Measurements from ENCODE around the gene OR10R2.
A peak's percentile ranks its signal among the peaks of the same experiment; 100 is the strongest.
"Not testable (repeated sequence)": the region's sequence is repeated elsewhere in the genome, so short reads cannot be mapped to it uniquely, and the experiment has no call there.

OR10R2 gene, protein sequence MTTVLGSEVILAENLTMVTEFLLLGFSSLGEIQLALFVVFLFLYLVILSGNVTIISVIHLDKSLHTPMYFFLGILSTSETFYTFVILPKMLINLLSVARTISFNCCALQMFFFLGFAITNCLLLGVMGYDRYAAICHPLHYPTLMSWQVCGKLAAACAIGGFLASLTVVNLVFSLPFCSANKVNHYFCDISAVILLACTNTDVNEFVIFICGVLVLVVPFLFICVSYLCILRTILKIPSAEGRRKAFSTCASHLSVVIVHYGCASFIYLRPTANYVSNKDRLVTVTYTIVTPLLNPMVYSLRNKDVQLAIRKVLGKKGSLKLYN

DNA sequence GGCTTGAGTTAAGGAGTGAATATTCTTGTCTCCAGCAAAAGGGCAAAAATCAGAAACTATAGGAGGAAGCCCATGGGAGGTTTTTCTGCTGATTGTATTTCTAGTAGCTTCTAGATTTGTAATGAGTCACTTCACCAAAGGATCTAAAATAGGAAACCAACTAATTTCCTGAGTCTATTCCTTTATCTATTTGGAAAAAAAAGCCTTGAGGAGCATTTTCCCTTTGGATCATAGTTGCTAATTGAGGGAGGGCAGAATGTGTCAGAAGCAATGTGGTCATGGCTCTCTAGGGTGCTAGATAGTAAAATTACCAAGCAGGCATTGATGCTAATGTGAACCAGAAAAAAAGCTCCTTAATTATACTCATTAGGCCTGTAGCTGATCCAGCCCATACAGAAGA, at the start of gene OR10R2:
TSS of gene OR10R2 (plus strand) at position 301 of the 400 bp plus-strand sequence. CDS start 106 bp downstream, outside the sequence.
- no peak for DNase-seq

DNA sequence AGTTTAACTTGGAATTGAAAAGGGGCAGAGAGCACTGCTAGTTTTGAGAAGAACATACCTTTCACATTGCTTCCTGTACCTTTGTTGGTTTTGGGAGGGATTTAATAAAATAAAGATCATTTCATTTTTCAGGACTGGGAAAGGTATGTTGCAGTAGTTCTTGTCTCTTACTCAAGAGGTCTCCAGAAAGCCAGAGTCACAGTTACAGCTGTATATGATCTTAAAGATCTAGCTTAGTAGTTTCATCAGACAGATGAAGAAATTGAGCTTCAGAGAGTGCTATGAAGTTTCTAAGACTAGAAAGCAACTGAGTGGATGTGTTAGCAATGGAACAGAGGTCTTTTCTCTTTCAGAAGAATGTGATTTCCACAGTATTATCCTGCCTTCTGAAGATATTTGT, 47.0 kb upstream of the OR10R2 start:
- no peak for DNase-seq

DNA sequence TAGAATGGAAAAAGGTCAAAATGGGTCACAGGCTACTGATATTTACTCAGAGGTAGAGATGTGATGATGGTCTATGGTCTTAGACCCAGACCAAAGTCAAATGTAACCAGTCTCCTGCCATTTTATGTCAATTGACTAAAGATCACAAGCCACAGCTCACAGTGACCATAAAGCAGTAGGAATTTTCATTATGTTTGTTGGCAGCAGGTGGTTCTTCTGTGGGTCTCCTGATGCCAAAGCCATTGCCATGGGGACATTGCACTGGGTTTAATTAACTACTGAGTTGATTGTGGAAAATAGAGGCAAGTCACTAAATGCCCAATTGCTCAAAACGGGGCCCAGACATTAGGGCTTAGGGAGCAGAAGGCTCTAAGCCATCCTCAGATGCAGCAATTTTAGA, 45.9 kb upstream of the OR10R2 start, which contains the start of gene OR10K2:
TSS of gene OR10K2 (minus strand) at position 101 of the 400 bp plus-strand sequence. CDS start 5,371 bp downstream, outside the sequence.
- DNase-seq: no peak

DNA sequence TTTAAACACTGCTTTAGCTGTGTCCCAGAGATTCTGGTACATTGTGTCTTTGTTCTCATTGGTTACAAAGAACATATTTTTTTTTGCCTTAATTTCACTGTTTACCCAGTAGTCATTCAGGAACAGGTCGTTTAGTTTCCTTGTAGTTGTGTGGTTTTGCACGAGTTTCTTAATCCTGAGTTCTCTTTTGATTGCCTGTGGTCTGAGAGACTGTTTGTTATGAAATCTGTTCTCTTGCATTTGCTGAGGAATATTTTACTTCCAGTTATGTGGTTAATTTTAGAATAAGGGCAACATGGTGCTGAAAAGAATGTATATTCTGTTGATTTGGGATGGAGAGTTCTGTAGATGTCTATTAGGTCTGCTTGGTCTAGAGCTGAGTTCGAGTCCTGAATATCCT, 41.9 kb upstream of the OR10R2 start:
- DNase-seq: not testable (repeated sequence)

DNA sequence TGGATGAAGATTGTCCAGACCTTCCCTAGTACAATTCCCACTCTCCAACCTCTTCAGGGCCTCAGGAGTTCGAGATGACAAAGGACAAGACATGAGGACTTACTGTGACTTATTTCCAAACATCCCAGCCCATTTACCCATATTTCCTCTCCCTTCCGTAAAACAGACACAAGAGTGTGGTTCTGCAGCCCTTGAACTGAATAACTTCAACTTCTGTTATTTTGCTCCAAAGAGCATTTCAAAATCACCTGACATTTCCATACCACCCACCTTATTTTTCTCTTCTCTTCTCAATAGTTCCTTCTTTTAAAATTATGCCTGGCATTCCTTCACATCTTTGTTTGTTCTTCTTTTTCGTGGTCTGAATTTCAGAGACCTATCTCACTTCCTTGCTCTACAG, 37.3 kb upstream of the OR10R2 start:
- no peak for DNase-seq

DNA sequence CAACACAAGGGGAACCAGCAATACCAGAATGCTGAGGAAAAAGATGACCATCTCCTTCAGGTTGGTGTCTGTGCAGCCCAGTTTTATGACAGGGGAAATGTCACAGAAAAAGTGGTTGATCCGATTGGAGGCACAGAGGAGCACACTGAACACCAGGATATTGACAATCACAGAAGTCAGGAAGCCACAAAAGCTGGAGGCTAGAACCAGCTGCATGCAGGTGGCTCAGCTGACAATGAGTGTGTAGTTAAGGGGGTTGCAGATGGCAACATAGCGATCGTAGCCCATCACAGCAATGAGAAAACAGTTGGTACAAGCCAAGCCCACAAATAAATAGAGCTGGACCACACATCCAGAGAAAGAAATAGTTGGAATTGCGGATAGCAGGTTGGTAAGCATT, 26.6 kb upstream of the OR10R2 start:
- DNase-seq: no peak

DNA sequence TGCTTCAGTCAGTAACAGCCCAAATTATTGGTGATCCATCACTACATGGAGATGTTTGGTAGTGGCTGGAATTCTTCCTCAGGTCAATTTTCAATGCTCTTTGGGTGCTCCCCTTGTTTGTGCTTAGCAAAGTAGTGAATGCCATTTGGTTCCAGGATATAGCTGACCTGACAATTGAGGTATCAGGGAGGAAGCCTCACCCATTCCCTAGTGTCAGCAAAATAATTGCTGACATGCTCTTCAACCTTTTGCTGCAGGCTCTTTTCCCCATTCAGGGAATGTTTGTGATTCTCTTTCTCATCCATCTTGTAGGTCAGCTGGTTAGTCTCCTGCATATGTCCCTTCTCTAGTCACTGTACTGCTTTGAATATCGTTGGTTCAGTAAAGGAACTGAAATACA, 17.5 kb upstream of the OR10R2 start:
- DNase-seq: no peak

DNA sequence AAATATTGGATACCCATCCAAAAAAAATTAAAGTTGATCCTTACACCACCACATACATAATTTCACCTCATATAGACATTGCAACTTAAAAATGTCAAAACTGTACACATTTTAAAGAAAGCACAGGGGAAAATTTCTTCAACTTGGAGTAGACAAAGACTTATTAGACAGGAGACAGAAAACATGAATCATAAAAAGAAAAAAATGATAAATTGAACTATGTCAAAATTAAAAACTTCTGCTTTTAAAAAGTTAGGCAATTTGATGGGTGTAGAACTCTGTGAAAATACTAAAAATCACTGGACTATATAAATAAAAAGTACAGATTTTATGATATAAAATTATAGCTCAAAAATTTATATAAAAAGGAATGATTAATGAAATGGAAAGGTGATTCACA, 14.8 kb upstream of the OR10R2 start:
- DNase-seq: no peak

DNA sequence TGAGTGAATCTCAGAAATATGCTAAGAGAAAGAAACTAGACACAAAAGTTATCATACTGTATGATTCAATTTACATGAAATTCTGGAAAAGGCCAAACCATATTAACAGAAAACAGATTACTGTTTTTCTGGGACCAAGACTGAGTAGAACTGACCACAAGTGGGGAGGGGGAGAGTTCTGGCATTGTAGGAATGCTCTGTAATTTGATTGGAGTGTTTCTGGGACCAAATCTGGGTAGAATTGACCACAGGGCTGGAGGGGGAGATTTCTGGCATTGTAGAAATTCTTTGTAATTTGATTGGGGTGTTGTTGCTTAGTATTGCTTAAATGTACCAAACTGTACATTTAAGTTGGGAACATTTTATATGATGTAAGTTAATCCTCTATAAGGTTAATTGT, 13.8 kb upstream of the OR10R2 start:
- DNase-seq: no peak

DNA sequence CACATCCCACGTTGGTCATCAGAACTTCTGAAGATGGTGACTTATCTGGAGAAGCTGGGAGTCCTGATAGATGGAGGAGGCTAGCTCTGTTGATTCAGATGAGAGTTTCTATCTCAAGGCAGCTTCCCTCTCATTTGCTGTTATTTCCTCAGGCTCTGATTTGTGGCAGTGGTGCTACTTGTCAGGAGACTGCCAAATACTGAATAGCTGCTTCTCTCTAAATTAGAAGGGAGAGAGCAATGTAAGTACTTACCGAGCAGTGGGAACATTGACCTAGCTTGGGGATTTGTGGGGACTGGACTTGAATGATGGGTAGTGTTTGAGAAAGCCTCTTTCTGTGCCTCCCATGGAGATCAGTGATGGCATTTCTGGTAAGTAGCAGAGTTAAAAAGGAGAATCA, 10.5 kb upstream of the OR10R2 start, which contains the start of gene OR10K1:
TSS of gene OR10K1 (plus strand) at position 301 of the 400 bp plus-strand sequence. CDS start 3,728 bp downstream, outside the sequence.
- DNase-seq: no peak

DNA sequence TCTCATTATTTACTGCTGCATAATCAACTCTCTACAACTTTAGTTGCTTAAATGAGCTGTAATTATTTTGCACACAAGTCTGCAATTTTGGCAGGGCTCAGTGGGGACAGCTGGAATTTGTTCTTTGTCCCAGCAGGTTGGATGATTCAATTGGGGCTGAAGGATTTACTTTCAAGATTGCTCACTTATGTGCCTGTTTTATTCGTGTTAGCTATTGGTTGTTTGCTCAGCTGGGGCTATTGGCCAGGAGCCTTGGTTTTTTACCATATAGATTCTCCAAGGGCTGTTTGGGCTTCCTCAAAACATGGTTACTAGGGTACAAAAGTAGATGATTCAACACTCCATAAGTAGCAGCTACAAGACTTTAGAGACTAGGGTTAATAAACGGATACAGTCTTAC, 13.4 kb downstream of the OR10R2 start:
- DNase-seq: no peak

DNA sequence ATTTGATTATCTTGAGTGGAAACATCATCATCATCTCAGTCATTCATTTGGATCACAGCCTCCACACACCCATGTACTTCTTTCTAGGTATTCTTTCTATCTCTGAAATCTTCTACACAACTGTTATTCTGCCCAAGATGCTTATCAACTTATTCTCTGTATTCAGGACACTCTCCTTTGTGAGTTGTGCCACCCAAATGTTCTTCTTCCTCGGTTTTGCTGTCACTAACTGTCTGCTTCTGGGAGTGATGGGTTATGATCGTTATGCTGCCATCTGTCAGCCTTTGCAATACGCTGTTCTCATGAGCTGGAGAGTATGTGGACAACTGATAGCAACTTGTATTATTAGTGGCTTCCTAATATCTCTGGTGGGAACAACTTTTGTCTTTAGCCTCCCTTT, 19.3 kb downstream of the OR10R2 start:
- no peak for DNase-seq

DNA sequence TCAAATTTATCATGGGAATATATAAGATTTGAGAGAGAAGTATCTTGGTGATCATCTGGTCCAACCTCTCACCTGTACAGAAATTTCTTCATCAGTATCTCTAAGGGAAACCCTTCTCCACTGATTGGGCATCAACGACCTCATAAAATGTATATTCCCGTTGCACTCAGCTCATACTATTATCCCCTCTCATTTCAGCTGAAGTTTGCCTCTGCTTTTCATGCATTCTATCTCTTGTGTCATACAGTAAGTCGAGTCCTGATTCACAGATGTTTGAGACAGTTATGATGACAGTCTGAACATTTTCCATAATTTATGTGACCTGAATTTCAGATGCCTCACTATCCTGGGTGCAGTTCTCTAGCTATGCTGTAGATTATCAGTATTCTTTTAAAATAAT, 21.0 kb downstream of the OR10R2 start:
- DNase-seq: no peak

DNA sequence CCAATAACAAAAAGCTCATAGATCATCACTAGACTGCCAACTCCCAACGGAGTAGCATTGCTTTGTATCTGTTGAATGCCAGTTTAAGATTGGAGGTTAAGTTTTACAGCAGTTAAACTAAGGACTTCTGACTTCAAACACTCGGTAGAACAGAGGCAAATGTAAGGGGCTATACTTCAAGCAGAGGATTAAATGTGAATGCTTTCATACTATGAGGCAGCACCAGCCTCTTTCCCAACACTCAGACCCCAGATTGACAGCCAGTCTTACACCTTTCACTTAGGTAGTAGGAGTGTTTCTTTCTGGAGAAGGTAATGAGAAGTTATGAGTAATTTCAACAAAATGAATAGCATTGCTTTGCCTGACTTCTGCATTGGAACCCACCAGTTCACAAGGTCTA, 22.8 kb downstream of the OR10R2 start:
- no peak for DNase-seq

DNA sequence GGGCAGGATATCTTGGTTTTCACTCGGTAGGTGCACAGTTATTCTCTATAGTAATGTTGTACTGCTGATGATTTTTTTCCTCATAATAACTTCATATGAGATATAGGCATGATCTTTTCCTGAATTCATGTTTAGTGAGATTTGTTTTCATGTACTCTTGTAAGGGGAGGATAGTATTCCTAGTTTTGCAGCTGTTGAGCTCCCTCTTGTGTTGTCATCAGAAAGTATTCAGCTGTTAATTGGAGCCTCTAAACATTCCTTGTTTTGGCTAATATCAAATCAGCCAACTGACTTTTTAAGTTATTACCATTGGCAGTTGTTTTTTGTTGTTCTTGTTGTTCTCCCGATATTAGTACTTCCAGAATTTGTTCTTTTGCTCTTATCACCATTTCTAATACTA, 24.4 kb downstream of the OR10R2 start:
- DNase-seq: no peak

DNA sequence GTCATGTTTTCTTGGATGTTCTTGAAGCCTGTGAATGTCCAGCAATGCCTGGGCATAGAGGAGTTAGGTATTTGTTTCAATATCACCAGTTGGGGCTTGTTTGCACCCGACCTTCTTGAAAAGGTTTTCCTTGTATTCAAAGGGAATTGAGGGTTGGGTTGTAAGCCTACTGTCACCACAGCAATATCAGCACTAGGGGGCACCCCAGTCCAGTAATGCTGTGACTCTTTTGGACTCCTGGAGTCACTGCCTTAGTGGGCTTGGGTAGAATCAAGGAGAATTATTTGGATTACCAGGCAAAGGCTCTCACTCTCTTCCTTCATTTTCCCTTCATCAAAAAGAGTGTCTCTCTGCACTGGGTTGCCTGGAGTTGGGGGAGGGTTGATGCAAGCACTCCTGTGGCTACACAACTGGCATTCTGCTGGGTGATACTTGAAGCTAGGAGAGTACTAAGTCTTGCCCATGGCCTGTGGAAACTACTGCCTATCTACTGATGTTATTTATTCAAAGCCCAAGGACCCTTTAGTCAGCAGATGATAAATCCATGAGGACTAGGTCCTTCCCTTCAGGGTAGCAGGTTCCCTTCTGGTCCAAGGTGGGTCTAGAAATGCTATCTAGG, 34.5 kb downstream of the OR10R2 start:
- DNase-seq: peak; percentile 54 to 55

DNA sequence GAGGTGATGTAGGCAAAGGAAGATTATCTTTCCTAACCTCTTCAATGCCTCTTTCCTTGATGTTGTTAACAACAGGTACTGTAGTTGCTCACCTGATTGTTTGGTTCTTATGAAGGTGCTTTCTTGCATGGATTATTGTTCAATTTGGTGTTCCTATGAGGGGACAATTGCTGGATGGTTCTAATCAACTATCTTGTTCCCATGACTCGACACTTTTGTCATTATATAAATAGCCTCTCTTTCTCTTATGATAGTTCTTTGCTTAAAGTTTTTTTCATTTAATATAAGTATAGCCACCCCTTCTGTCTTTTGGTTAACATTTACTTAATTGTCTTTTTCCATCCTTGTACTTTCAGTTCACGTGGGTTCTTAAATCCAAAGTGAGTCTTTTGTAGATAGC, 35.5 kb downstream of the OR10R2 start:
- DNase-seq: no peak

DNA sequence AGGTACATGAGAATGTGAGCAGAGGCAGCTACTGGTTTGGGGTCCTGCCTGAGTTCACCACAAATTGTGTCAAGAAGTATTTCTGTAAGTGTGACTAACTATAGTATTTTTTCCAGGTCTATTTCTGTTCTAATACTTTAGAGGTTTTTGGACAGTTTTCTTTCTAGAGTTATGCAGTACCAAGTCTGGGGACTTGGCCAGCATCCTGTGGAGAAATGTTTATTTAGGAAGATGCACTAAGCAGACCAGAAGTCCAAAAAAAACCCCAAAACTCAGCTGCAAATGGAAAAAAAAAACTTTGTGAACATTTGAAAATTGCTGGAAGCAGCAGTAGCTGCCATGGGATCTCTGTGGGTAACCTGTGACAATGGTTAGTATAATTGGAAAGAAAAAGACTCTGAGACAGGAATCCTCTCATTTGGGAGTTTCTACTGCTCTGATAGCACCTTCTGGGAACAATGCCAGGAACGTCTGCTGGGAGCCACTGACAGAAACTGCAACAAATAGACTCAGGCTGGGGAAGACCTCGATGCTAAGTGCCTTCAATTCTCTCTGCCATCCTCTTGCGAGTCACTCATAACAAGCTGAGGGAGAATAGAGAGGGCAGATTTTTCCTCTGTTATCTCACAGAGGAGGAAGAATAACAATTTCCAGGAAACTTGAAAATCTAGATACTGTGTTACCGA, 37.6 kb downstream of the OR10R2 start:
- DNase-seq: no peak

DNA sequence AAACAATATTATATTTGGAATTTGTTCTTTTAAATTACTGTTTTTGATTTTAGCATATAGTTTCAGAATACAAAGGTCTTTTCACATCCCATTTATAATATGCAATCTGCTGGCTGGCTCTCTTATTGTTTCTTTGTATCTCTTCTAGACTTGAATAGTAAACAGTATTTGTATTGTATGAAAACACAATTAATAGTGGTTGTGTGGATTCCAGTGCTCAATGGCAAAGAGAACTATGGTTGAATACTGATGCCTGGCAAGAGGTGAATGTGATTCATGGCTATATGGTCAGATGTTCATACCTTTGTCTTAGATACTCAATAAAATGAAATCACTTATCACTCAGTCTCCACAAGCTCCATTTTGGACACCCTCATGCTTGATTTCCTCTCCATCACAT, 44.9 kb downstream of the OR10R2 start:
- DNase-seq: no peak

DNA sequence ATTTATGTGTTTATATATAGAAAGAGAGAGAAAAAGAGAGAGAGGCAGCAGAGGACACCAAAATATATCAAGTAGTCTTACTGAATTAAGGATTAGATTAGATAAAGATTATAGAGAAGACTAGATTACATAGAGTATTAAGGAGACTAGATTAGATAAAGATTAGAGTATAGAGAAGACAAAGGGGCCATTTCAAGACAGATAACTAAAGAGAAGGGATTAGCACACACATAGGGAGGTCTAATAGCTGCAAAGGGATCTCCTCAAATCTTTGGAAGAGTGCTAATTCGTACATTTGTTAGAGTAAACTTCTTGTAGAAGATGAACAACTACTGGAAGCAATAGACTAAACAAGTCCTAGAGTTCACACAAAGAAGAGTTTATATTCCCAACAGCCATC, 48.0 kb downstream of the OR10R2 start:
- no peak for DNase-seq

DNA sequence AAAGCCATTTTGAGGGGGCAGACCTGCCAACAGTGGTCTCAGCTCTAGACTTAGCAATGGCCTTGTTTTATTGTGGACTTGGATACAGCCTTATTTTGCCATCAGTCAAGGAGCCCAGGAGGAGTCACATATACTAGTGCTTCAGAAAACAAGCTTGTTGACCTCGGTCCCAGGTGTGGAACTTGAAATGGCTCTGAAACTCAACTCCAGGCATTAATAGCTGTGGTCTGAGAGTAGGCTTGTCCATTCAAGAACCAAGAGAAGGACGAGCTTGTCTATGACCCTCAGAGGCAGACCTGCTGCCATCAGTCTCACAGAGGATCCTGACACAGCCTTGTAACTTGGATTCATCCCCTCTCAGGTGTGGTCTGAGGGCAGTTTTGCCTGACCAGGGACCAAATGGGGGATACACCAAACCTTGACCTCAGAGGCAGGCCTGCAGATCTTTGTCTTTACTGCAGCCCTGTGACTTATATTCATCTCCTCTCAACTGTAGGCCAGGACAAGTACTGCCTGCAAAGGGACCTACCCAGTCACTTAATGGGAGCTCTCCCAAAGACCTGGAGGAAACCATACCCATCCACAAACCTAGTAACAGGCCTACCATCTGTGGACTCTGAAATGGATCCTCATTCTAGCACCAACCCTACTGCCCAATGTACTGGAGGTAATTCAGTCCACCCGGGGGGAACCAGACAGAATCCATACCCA, 49.1 kb downstream of the OR10R2 start:
- no peak for DNase-seq

DNA sequence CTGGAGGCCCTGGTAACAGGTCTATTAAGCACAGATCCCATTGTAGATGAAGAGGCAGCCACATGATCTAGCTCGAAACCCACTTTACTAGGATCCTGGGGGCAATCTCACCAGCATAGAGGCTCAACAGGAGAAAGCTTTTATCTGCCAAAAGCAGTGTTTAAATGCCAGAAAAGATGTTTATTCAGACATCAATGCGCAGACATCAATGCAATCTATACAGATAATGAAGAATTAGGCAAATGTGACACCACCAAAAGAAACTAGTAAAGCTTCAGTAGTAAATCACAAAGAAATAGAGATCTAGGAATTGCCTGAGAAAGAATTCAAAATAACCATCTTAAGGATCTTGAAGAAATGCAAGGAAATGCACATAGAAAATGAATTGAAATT, 49.6 kb downstream of the OR10R2 start:
- no peak for DNase-seq

DNA sequence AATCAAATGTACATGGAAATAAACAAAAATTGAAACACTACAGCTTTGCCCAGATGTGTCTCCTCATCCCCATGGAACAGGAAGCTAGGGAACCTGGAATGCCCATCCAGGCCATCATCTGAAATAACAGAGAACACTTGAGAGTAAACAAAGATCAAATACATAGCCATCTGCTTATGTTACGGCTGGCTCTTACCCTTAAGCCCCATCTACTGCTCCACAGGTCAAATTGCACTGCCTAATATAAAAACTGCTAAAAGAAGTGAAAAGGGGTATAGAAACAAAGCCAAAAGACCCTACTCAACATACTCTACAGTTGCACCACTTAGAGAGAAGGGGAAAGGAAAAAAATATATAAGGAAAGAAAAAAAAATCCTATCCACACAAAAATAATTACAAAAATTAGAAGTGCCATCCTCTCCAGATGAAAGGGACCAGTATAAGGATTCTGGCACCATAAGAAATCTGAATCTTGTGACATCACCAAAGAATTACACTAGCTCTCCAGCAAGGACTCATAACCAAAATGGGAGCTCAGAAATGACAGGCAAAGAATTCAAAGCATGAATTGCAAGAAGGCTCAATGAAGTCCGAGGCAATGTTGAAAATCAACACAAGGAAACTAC, 55.3 kb downstream of the OR10R2 start:
- no peak for DNase-seq

Data from activated T-cell treated with anti-CD3 and anti-CD28 coated beads, Interleukin-2, amount 50 U/mL, for 48 hours (primary cell).